Choroid plexus epithelial cell (primary cell): Measurements from ENCODE around the gene WNK4.

Source experiments
- DNase-seq: peaks from one replicate; pipeline ENCODE4 v3.0.0-alpha.2; 2010; ENCODE audit warnings: low read depth
- H3K4me3 ChIP-seq: 2 replicates; pipeline ENCODE4 v1.5.1; 2011; ENCODE audit warnings: low read depth, mild to moderate bottlenecking, control low read depth, low read length, moderate library complexity
- CTCF ChIP-seq: conservative IDR thresholded peaks from 2 replicates; pipeline ENCODE4 v1.5.1; 2011; ENCODE audit warnings: low read depth, mild to moderate bottlenecking, control low read depth, inconsistent platforms, low read length, moderate library complexity

The WNK4 gene

GRCh38 chr17:42791948-42792347, 11.5 kb downstream of the WNK4 start:
- no peak for DNase-seq
- H3K4me3 ChIP-seq, result no peak overlapping the region
- TF ChIP-seq CTCF, result no peak

GRCh38 chr17:42792545-42792944, 12.1 kb downstream of the WNK4 start:
- no peak for DNase-seq
- H3K4me3 ChIP-seq, result no peak overlapping the region
- no peak for TF ChIP-seq CTCF

GRCh38 chr17:42795061-42795460, 14.7 kb downstream of the WNK4 start:
- TF ChIP-seq CTCF, result no peak
- no peak for DNase-seq
- H3K4me3 ChIP-seq, result no peak overlapping the region

GRCh38 chr17:42795465-42795864, 15.1 kb downstream of the WNK4 start:
- no peak for TF ChIP-seq CTCF
- H3K4me3 ChIP-seq, result no peak overlapping the region
- no peak for DNase-seq

DNA sequence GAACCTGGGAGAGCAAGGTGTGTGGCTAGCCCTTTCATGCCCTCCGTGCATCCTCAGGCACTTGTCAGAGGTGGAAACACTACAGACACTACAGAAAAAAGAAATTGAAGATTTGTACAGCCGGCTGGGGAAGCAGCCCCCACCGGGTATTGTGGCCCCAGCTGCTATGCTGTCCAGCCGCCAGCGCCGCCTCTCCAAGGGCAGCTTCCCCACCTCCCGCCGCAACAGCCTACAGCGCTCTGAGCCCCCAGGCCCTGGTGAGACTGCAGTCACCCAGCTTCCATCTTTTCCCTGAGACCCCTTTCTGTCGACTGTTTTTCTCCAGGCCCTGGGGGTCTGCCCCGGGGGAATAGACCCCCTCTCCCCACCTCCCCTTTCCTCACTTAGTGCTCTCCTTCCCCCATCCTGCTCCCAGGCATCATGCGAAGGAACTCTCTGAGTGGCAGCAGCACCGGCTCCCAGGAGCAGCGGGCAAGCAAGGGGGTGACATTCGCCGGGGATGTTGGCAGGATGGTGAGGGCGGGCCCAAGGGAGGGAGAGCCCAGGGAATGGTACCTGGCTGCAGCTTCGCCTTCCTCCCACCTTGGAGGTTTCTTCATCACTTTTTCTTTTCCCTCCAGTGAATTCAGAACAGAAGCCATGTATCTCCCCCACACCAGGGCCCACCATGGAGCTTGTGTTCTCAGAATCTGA, 15.8 kb downstream of the WNK4 start:
- no peak for DNase-seq
- no peak overlapping the region for H3K4me3 ChIP-seq
- TF ChIP-seq CTCF, result no peak

GRCh38 chr17:42797067-42798007, 16.9 kb downstream of the WNK4 start:
- H3K4me3 ChIP-seq, result peak overlapping the region; percentile 98
- no peak for DNase-seq
- TF ChIP-seq CTCF, result no peak
